ENCODE results near the gene TMA16. TPM values are rescaled to one million over a fixed set of nuclear protein-coding genes. Genes with fewer than 3 reads are reported as not detected.

Gene TMA16
- total RNA-seq, 1 experiment from 2014 or later: 29.7 TPM

- Histone ChIP-seq H3K27me3 (ENCODE audit: control insufficient read depth, insufficient read depth, low read length) (no peaks in the 10 kb centered on the region), H3K4me3 (ENCODE audit: insufficient read depth, low read depth, low read length) (no peak overlapping the region), H3K36me3 (replicated peaks; ENCODE audit: control insufficient read depth, insufficient read depth, low read length) (no peaks in the 10 kb centered on the region)
- DNase-seq: no peak
These were observed 69.1 kb downstream of the TMA16 start for GRCh38 chr4:163563592-163563991.

GRCh38 chr4:163564221-163564720, 69.8 kb downstream of the TMA16 start:
- H3K36me3 ChIP-seq (replicated peaks; ENCODE audit: control insufficient read depth, insufficient read depth, low read length): no peaks in the 10 kb centered on the region
- H3K27me3 ChIP-seq (ENCODE audit: control insufficient read depth, insufficient read depth, low read length): no peaks in the 10 kb centered on the region
- no peak for DNase-seq
- H3K4me3 ChIP-seq (ENCODE audit: insufficient read depth, low read depth, low read length): no peak overlapping the region

GRCh38 chr4:163565226-163566135, 71.0 kb downstream of the TMA16 start:
- Histone ChIP-seq H3K36me3 (replicated peaks; ENCODE audit: control insufficient read depth, insufficient read depth, low read length) (no peaks in the 10 kb centered on the region), H3K4me3 (ENCODE audit: insufficient read depth, low read depth, low read length) (no peak overlapping the region), H3K27me3 (ENCODE audit: control insufficient read depth, insufficient read depth, low read length) (no peaks in the 10 kb centered on the region)
- DNase-seq: no peak

- Histone ChIP-seq H3K27me3 (ENCODE audit: control insufficient read depth, insufficient read depth, low read length) (no peaks in the 10 kb centered on the region), H3K36me3 (replicated peaks; ENCODE audit: control insufficient read depth, insufficient read depth, low read length) (no peaks in the 10 kb centered on the region), H3K4me3 (ENCODE audit: insufficient read depth, low read depth, low read length) (no peak overlapping the region)
- DNase-seq: no peak
These were observed 71.8 kb downstream of the TMA16 start for GRCh38 chr4:163566257-163566796.

GRCh38 chr4:163568843-163569242, 74.4 kb downstream of the TMA16 start:
- no peak overlapping the region for H3K4me3 ChIP-seq (ENCODE audit: insufficient read depth, low read depth, low read length)
- no peak for DNase-seq
- H3K36me3 ChIP-seq (replicated peaks; ENCODE audit: control insufficient read depth, insufficient read depth, low read length): no peaks in the 10 kb centered on the region
- H3K27me3 ChIP-seq (ENCODE audit: control insufficient read depth, insufficient read depth, low read length): no peaks in the 10 kb centered on the region

Other genes starting within 250 kb of the TMA16 start
- gene NPY1R, start 162.1 kb upstream of the TMA16 start, total RNA-seq (2014; rRNA removed; shearing (Covaris generic)): 1.7 and 2.9 TPM in 2 replicates
- 0.15 and 0.83 TPM in 2 replicates for gene NPY5R, start 150.8 kb upstream of the TMA16 start, total RNA-seq (2014; rRNA removed; shearing (Covaris generic))
- gene TKTL2, start 20.9 kb upstream of the TMA16 start, total RNA-seq (2014; rRNA removed; shearing (Covaris generic)): not detected in 2 replicates

Measured in H7 (cell line).